H1 (cell line): ENCODE results near the gene SOX12. TPM values are rescaled to one million over a fixed set of nuclear protein-coding genes. Genes with fewer than 3 reads are reported as not detected.

ENCODE experiments used
- CTCF ChIA-PET: fragments of 300-600 bp; sonication (Branson Sonifier 250); formaldehyde crosslinking; loops from one replicate; lab custom pipeline; 2021; ENCODE audit not compliant: partially characterized antibody; lab: Charles Lee
- POLR2A ChIA-PET: fragments of 300-600 bp; sonication (Branson Sonifier 250); formaldehyde crosslinking; loops from one replicate; lab custom pipeline; 2021; ENCODE audit warnings: inconsistent platforms; ENCODE audit not compliant: partially characterized antibody; lab: Charles Lee
- DNase-seq, 2 experiments: peaks; one replicate each; pipeline versions ENCODE4 v3.0.0 to v3.0.0-alpha.2; 2010 to 2022; ENCODE audit warnings: low spot score in 2 of 2, low read depth in 1 of 2, mixed read lengths in 1 of 2
- FAIRE-seq: peaks from 2 replicates; lab custom pipeline; 2011; peaks lifted over from hg19 to GRCh38; lab: Jason Lieb, UNC
- H2AFZ ChIP-seq: 2 replicates; pipeline ENCODE4 v1.8.1; 2012; ENCODE audit warnings: low read length, inconsistent platforms
- H2AK5ac ChIP-seq: 2 replicates; pipeline ENCODE4 v1.6.1; 2013; ENCODE audit warnings: low read depth, low read length
- H2BK120ac ChIP-seq: replicated peaks from 2 replicates; pipeline ENCODE3; 2013; ENCODE audit warnings: low read depth, low read length, inconsistent platforms
- H2BK12ac ChIP-seq: 2 replicates; pipeline ENCODE4 v1.6.1; 2013; ENCODE audit warnings: low read depth, low read length
- H2BK15ac ChIP-seq: 2 replicates; pipeline ENCODE4 v1.6.1; 2013; ENCODE audit warnings: low read length
- H2BK20ac ChIP-seq: 2 replicates; pipeline ENCODE4 v1.6.1; 2013; ENCODE audit warnings: low read length
- H2BK5ac ChIP-seq: 2 replicates; pipeline ENCODE4 v1.6.1; 2013; ENCODE audit warnings: low read depth, low read length
- H3K14ac ChIP-seq: 2 replicates; pipeline ENCODE4 v1.6.1; 2013; ENCODE audit warnings: inconsistent platforms; ENCODE audit not compliant: insufficient read length
- H3K18ac ChIP-seq: 2 replicates; pipeline ENCODE4 v1.6.1; 2013; ENCODE audit warnings: low read length; ENCODE audit errors: extremely low read depth
- H3K23ac ChIP-seq: 2 replicates; pipeline ENCODE4 v1.6.1; 2013; ENCODE audit warnings: inconsistent platforms; ENCODE audit not compliant: insufficient read length
- H3K23me2 ChIP-seq: 2 replicates; pipeline ENCODE4 v1.6.1; 2013; ENCODE audit warnings: low read depth, low read length
- H3K27ac ChIP-seq: 2 replicates; pipeline ENCODE4 v1.6.1; 2011; ENCODE audit warnings: low read depth, low read length, inconsistent platforms
- H3K27me3 ChIP-seq, 4 experiments: replicated peaks in 1 of 4; 1 replicate in 1 of 4; 2 replicates in 3 of 4; pipeline versions ENCODE4 v1.6.1 to v1.8.1; 2011 to 2013; ENCODE audit warnings: low read length in 3 of 4, mild to moderate bottlenecking in 3 of 4, inconsistent platforms in 2 of 4, mixed read lengths in 2 of 4, moderate library complexity in 1 of 4; ENCODE audit not compliant: control insufficient read depth in 3 of 4, insufficient read depth in 3 of 4; ENCODE audit errors: extremely low read depth in 1 of 4
- H3K36me3 ChIP-seq, 4 experiments: 2 replicates each; pipeline versions ENCODE4 v1.6.1 to v1.8.1; 2011 to 2013; ENCODE audit warnings: mild to moderate bottlenecking in 4 of 4, low read length in 3 of 4, moderate library complexity in 2 of 4, control low read depth in 1 of 4, inconsistent platforms in 1 of 4; ENCODE audit not compliant: insufficient read depth in 4 of 4, control insufficient read depth in 2 of 4
- H3K4ac ChIP-seq: replicated peaks from 2 replicates; pipeline ENCODE3; 2013; ENCODE audit warnings: low read length, low read depth, mixed read lengths, inconsistent platforms; ENCODE audit not compliant: insufficient read length
- H3K4me1 ChIP-seq, 4 experiments: replicated peaks in 1 of 4; 1 replicate in 1 of 4; 2 replicates in 3 of 4; pipeline versions ENCODE4 v1.6.1 to v1.8.1; 2011 to 2013; ENCODE audit warnings: low read length in 3 of 4, inconsistent platforms in 2 of 4, mixed read lengths in 1 of 4; ENCODE audit not compliant: insufficient read depth in 4 of 4, control insufficient read depth in 3 of 4
- H3K4me2 ChIP-seq, 2 experiments: 2 replicates each; pipeline versions ENCODE4 v1.6.1 to v1.8.1; 2011 to 2013; ENCODE audit warnings: low read depth in 2 of 2, low read length in 2 of 2, control low read depth in 1 of 2, inconsistent platforms in 1 of 2, mild to moderate bottlenecking in 1 of 2; ENCODE audit not compliant: insufficient read depth in 1 of 2
- H3K4me3 ChIP-seq, 4 experiments: fragments of 200-600, 300-600 bp in 1 of 4; sonication (generic), shearing (Covaris generic), sonication (Bioruptor Twin) in 1 of 4; 2 replicates each; pipeline versions ENCODE4 v1.5.1 to v1.8.1; 2011 to 2016; ENCODE audit warnings: low read length in 4 of 4, low read depth in 3 of 4, control low read depth in 2 of 4, inconsistent platforms in 2 of 4, mild to moderate bottlenecking in 2 of 4, mixed read lengths in 1 of 4, moderate library complexity in 1 of 4; ENCODE audit not compliant: insufficient read depth in 2 of 4; ENCODE audit errors: extremely low read depth in 1 of 4
- H3K56ac ChIP-seq: replicated peaks from 2 replicates; pipeline ENCODE3; 2013; ENCODE audit warnings: low read depth, mild to moderate bottlenecking, mixed read lengths, low read length, inconsistent platforms; ENCODE audit not compliant: insufficient read length
- H3K79me1 ChIP-seq: 2 replicates; pipeline ENCODE4 v1.6.1; 2013; ENCODE audit warnings: low read depth, low read length, control low read depth
- H3K79me2 ChIP-seq, 2 experiments: 2 replicates each; pipeline versions ENCODE4 v1.6.1 to v1.8.1; 2012 to 2013; ENCODE audit warnings: low read length in 2 of 2, mild to moderate bottlenecking in 2 of 2, inconsistent platforms in 1 of 2; ENCODE audit not compliant: insufficient read depth in 2 of 2, control insufficient read depth in 1 of 2
- H3K9ac ChIP-seq, 4 experiments: replicated peaks in 1 of 4; 1 replicate in 1 of 4; 2 replicates in 3 of 4; pipeline versions ENCODE4 v1.6.1 to v1.8.1; 2011 to 2013; ENCODE audit warnings: low read depth in 3 of 4, low read length in 3 of 4, control low read depth in 2 of 4, mild to moderate bottlenecking in 2 of 4, moderate library complexity in 2 of 4, inconsistent platforms in 1 of 4; ENCODE audit errors: extremely low read depth in 1 of 4
- H3K9me3 ChIP-seq, 2 experiments: 2 replicates each; pipeline versions ENCODE4 v1.6.1 to v1.8.1; 2012 to 2013; ENCODE audit warnings: mild to moderate bottlenecking in 2 of 2, moderate library complexity in 2 of 2, control low read depth in 1 of 2, inconsistent platforms in 1 of 2, low read depth in 1 of 2, low read length in 1 of 2, mixed read lengths in 1 of 2; ENCODE audit not compliant: insufficient read depth in 2 of 2
- H4K20me1 ChIP-seq, 2 experiments: replicated peaks in 1 of 2; 2 replicates each; pipeline versions ENCODE3 to v1.8.1; 2011 to 2013; ENCODE audit warnings: inconsistent platforms in 2 of 2, low read length in 2 of 2, mild to moderate bottlenecking in 1 of 2; ENCODE audit not compliant: insufficient read depth in 2 of 2, control insufficient read depth in 1 of 2
- H4K5ac ChIP-seq: 2 replicates; pipeline ENCODE4 v1.6.1; 2013; ENCODE audit warnings: low read length, low read depth, mixed read lengths, inconsistent platforms; ENCODE audit not compliant: insufficient read length
- H4K8ac ChIP-seq: 2 replicates; pipeline ENCODE4 v1.8.0; 2013; ENCODE audit warnings: mild to moderate bottlenecking, moderate library complexity, low read length, inconsistent platforms; ENCODE audit not compliant: insufficient read depth; ENCODE audit errors: extremely low read depth
- H4K91ac ChIP-seq: replicated peaks from 2 replicates; pipeline ENCODE3; 2013; ENCODE audit warnings: low read length, mixed read lengths, inconsistent platforms; ENCODE audit not compliant: insufficient read length
- ATF2 ChIP-seq: IDR thresholded peaks from 2 replicates; pipeline ENCODE4 v1.6.1; 2012; ENCODE audit warnings: low read length, inconsistent platforms
- EP300 ChIP-seq, 2 experiments: IDR thresholded peaks; 1 replicate in 1 of 2; 2 replicates in 1 of 2; pipeline ENCODE4 v1.6.1; 2011 to 2012; ENCODE audit warnings: low read depth in 2 of 2, low read length in 2 of 2, mild to moderate bottlenecking in 2 of 2, borderline replicate concordance in 1 of 2, inconsistent platforms in 1 of 2, moderate library complexity in 1 of 2
- HDAC2 ChIP-seq, 2 experiments: fragments of 300-600 bp in 1 of 2; sonication (generic) in 1 of 2; IDR thresholded peaks; 2 replicates each; pipeline ENCODE4 v1.6.1; 2011 to 2012; ENCODE audit warnings: low read depth in 2 of 2, low read length in 2 of 2, mild to moderate bottlenecking in 2 of 2, moderate library complexity in 2 of 2, borderline replicate concordance in 1 of 2, inconsistent platforms in 1 of 2
- POLR2A ChIP-seq, 2 experiments: IDR thresholded peaks; 1 replicate in 1 of 2; 2 replicates in 1 of 2; pipeline ENCODE4 v1.6.1; 2011; ENCODE audit warnings: low read depth in 2 of 2, low read length in 2 of 2, mild to moderate bottlenecking in 2 of 2; ENCODE audit errors: control extremely low read depth in 1 of 2
- SAP30 ChIP-seq: fragments of 300-600 bp; sonication (generic); IDR thresholded peaks from 2 replicates; pipeline ENCODE4 v1.7.1; 2012; ENCODE audit warnings: low read length, moderate library complexity, mild to moderate bottlenecking, inconsistent platforms; ENCODE audit not compliant: insufficient read depth, insufficient replicate concordance
- SIN3A ChIP-seq, 2 experiments: IDR thresholded peaks in 1 of 2; conservative IDR thresholded peaks in 1 of 2; 2 replicates each; pipeline ENCODE4 v1.6.1; 2011 to 2012; ENCODE audit warnings: low read length in 2 of 2, improper control_type of control experiment in 1 of 2, low read depth in 1 of 2, mild to moderate bottlenecking in 1 of 2
- TAF1 ChIP-seq: IDR thresholded peaks from 2 replicates; pipeline ENCODE4 v1.6.1; 2011; ENCODE audit warnings: mild to moderate bottlenecking, low read depth, low read length
- YY1 ChIP-seq: IDR thresholded peaks from 2 replicates; pipeline ENCODE4 v1.6.1; 2011; ENCODE audit warnings: low read depth, mild to moderate bottlenecking, low read length
- WGBS, 2 experiments: shearing (Covaris generic) in 1 of 2; methylation state at CpG; one replicate each; pipeline versions ENCODE4 v1.1.6 to v1.1.7; 2013 to 2015; ENCODE audit warnings: low lambda C conversion rate in 2 of 2, mixed read lengths in 2 of 2, inconsistent platforms in 1 of 2, low coverage in 1 of 2, missing lambda C conversion rate in 1 of 2; ENCODE audit not compliant: insufficient replicate concordance in 2 of 2, insufficient coverage in 1 of 2, insufficient read length in 1 of 2; ENCODE audit errors: extremely low coverage in 1 of 2, missing lambda C conversion rate in 1 of 2; 5-methylcytosine and 5-hydroxymethylcytosine counted together
- polyA plus RNA-seq, 7 experiments: library from polyadenylated mRNA; depleted of rRNA in 3 of 7; stranded (reverse) in 5 of 7; unstranded in 2 of 7; fragments of >200 nt in 5 of 7; fragments of 200-250 nt in 2 of 7; gene quantifications; 1 replicate in 5 of 7; 2 replicates in 1 of 7; 4 replicates in 1 of 7; pipeline versions ENCODE4 v1.2.1 to v1.2.3, GENCODE V29; 2011 to 2013; ENCODE audit warnings: missing spikeins in 2 of 7, mixed read lengths in 2 of 7
- total RNA-seq: library from RNA; stranded (reverse); fragmentation: NEBNext Ultra II Directional; extraction: Animal tissue kit (Norgen Biotek cat#: 25700); gene quantifications from 2 replicates; pipeline ENCODE4 v1.2.1, GENCODE V29; 2021

The SOX12 gene
- total and polyA plus RNA-seq, 2 of the 8 experiments (the other 6 are each of a cell fraction or from before 2014, with no cell fraction given): 6.4 to 63.0 TPM

- ChIA-PET POLR2A (interaction anchor here (0.7 to 7.7 kb wide), 22 partner anchors 11 to 121 kb away, joined by 3 to 97 read pairs (median 4); partner anchors contain the start of genes NRSN2 and TRIB3), CTCF (interaction anchor here (1.0 to 3.9 kb wide), 3 partner anchors 11 to 59 kb away, joined by 3 to 12 read pairs (median 3); no protein-coding TSS in a partner anchor)
- Histone ChIP-seq H3K23me2 (peaks cover 9% of the 10 kb centered on the region; the same call in 1 of the 2 replicates), H4K8ac (peak overlapping the region; percentile 90), H2AK5ac (no peak overlapping the region), H3K4me1 (peaks cover 12 to 37% (median 21%) of the 10 kb centered on the region in 4 experiments), H3K23ac (no peak overlapping the region), H3K18ac (peak overlapping the region; percentile 95), H3K79me1 (peaks cover 12% of the 10 kb centered on the region), H3K9ac (peak overlapping the region; percentile 53 to 94 (median 90)), H3K56ac (peak overlapping the region; percentile 96), H4K5ac (peak overlapping the region; percentile 82), H3K27me3 (no peaks in the 10 kb centered on the region), H4K91ac (peak overlapping the region; percentile 95), H3K14ac (no peak overlapping the region), H3K4ac (no peak overlapping the region), H3K4me3 (peak overlapping the region; percentile 68 to 95 (median 91)), H2BK120ac (no peak overlapping the region), H3K79me2 (peaks cover 7 to 31% of the 10 kb centered on the region in 2 experiments), H4K20me1 (peaks cover 19 to 29% of the 10 kb centered on the region in 2 experiments), H2BK20ac (no peak overlapping the region; the same call in 1 of the 2 replicates), H3K36me3 (peaks cover 0 to 3% (median 0%) of the 10 kb centered on the region in 4 experiments; a peak in 1 of 8 replicates), H3K27ac (peak overlapping the region; percentile 90), H2BK5ac (peak overlapping the region; percentile 98), H2AFZ (no peak overlapping the region), H2BK12ac (no peak overlapping the region; the same call in 1 of the 2 replicates), H3K9me3 (no peaks in the 10 kb centered on the region), H2BK15ac (peak overlapping the region; percentile 81; the same call in 1 of the 2 replicates), H3K4me2 (peak overlapping the region; percentile 27 to 85)
- DNase-seq (peak in 1 of 2 experiments; percentile 79), FAIRE-seq (no peak)
- WGBS, 2 experiments: 1% methylated on average over 40 of the region's 103 CpGs; no CpG with 5 or more reads in 1 of the 2 experiments
- TF ChIP-seq YY1: peak; percentile 19; the same call in 1 of the 2 replicates
- no peak for TF ChIP-seq ATF2
- TF ChIP-seq SIN3A (conservative IDR thresholded peaks at IDR 0.05 in 1 of 2, IDR thresholded peaks at IDR 0.05 in 1 of 2; ENCODE audit: low read depth in 1 of 2, low read length in 2 of 2): peak in 1 of 2 experiments; percentile 43; a peak in 1 of 4 replicates
- TF ChIP-seq EP300 (IDR thresholded peaks at IDR 0.05; ENCODE audit: borderline replicate concordance in 1 of 2, low read depth in 2 of 2, low read length in 2 of 2): no peak; a peak in 1 of 3 replicates
- peak in 1 of 2 experiments; percentile 26; a peak in 1 of 4 replicates for TF ChIP-seq HDAC2 (IDR thresholded peaks at IDR 0.05; ENCODE audit: borderline replicate concordance in 1 of 2, low read depth in 2 of 2, low read length in 2 of 2)
- peak; percentile 50 for TF ChIP-seq TAF1
- TF ChIP-seq POLR2A (IDR thresholded peaks at IDR 0.05; ENCODE audit: control extremely low read depth in 1 of 2, low read depth in 2 of 2, low read length in 2 of 2): peak in 1 of 2 experiments; percentile 61; a peak in 1 of 3 replicates
- no peak for TF ChIP-seq SAP30
Observed at GRCh38 chr20:325889-326644, 715 bp downstream of the SOX12 start.
